Measurements from ENCODE around the gene PNMA6E. TPM values are rescaled to one million over a fixed set of nuclear protein-coding genes. Genes with fewer than 3 reads are reported as not detected.

The PNMA6E gene
- total RNA-seq, 1 donor from 2014 or later, result not detected

- Histone ChIP-seq H3K9ac (ENCODE audit: low read length) (no peak overlapping the region), H3K4me2 (ENCODE audit: low read length) (no peak overlapping the region), H4K20me1 (ENCODE audit: insufficient read depth, low read length) (no peaks in the 10 kb centered on the region), H3K79me2 (ENCODE audit: insufficient read depth, low read length) (no peaks in the 10 kb centered on the region), H3K27me3 (ENCODE audit: insufficient read depth, low read length) (peaks cover 4% of the 10 kb centered on the region), H3K36me3 (ENCODE audit: insufficient read depth, low read length) (no peaks in the 10 kb centered on the region), H2AFZ (ENCODE audit: low read depth, low read length) (no peak overlapping the region), H3K9me3 (ENCODE audit: insufficient read depth, low read depth, low read length) (no peaks in the 10 kb centered on the region), H3K27ac (ENCODE audit: low read depth, low read length) (no peak overlapping the region), H3K4me3 (ENCODE audit: insufficient read depth, low read depth, low read length) (no peak overlapping the region), H3K4me1 (ENCODE audit: insufficient read depth, low read length) (no peaks in the 10 kb centered on the region)
- no peaks in the 10 kb centered on the region for H3K4me1 Mint-ChIP-seq (ENCODE audit: low read depth, unreplicated experiment)
- H3K27ac Mint-ChIP-seq (ENCODE audit: unreplicated experiment), result no peak overlapping the region
- H3K4me3 Mint-ChIP-seq (ENCODE audit: unreplicated experiment), result no peak overlapping the region
- TF ChIP-seq EZH2 (IDR thresholded peaks at IDR 0.05; ENCODE audit: insufficient read depth, low read length) (no peak), CTCF (IDR thresholded peaks at IDR 0.05; ENCODE audit: insufficient read depth, low read depth, low read length) (no peak)
- H3K27me3 Mint-ChIP-seq (ENCODE audit: low read depth, unreplicated experiment), result peaks cover 41% of the 10 kb centered on the region
- no peaks in the 10 kb centered on the region for H3K36me3 Mint-ChIP-seq (ENCODE audit: low read depth, unreplicated experiment)
- FAIRE-seq (no peak), DNase-seq (ENCODE audit: low read depth) (no peak)
- H3K9me3 Mint-ChIP-seq (ENCODE audit: unreplicated experiment), result no peaks in the 10 kb centered on the region
Measured at GRCh38 chrX:153408221-153408721, 7.1 kb upstream of the PNMA6E start.

GRCh38 chrX:153407736-153408135 lies 6.6 kb upstream of the PNMA6E start:
- H3K27me3 Mint-ChIP-seq (ENCODE audit: low read depth, unreplicated experiment), result peaks cover 41% of the 10 kb centered on the region
- no peaks in the 10 kb centered on the region for H3K4me1 Mint-ChIP-seq (ENCODE audit: low read depth, unreplicated experiment)

More at GRCh38 chrX:153407736-153408135, 6.6 kb upstream of the PNMA6E start:
- no peaks in the 10 kb centered on the region for H4K20me1 ChIP-seq (ENCODE audit: insufficient read depth, low read length)
- no peak overlapping the region for H3K27ac Mint-ChIP-seq (ENCODE audit: unreplicated experiment)
- no peaks in the 10 kb centered on the region for H3K4me1 ChIP-seq (ENCODE audit: insufficient read depth, low read length)
- no peak for DNase-seq (ENCODE audit: low read depth)
- H3K4me3 Mint-ChIP-seq (ENCODE audit: unreplicated experiment), result no peak overlapping the region
- no peak overlapping the region for H3K27ac ChIP-seq (ENCODE audit: low read depth, low read length)
- no peak overlapping the region for H2AFZ ChIP-seq (ENCODE audit: low read depth, low read length)
- H3K36me3 ChIP-seq (ENCODE audit: insufficient read depth, low read length), result no peaks in the 10 kb centered on the region
- FAIRE-seq, result no peak
- H3K9me3 Mint-ChIP-seq (ENCODE audit: unreplicated experiment), result no peaks in the 10 kb centered on the region
- H3K4me3 ChIP-seq (ENCODE audit: insufficient read depth, low read depth, low read length), result no peak overlapping the region
- H3K36me3 Mint-ChIP-seq (ENCODE audit: low read depth, unreplicated experiment), result no peaks in the 10 kb centered on the region
- H3K9ac ChIP-seq (ENCODE audit: low read length), result no peak overlapping the region
- TF ChIP-seq EZH2 (IDR thresholded peaks at IDR 0.05; ENCODE audit: insufficient read depth, low read length) (no peak), CTCF (IDR thresholded peaks at IDR 0.05; ENCODE audit: insufficient read depth, low read depth, low read length) (no peak)
- H3K27me3 ChIP-seq (ENCODE audit: insufficient read depth, low read length), result peaks cover 4% of the 10 kb centered on the region
- no peak overlapping the region for H3K4me2 ChIP-seq (ENCODE audit: low read length)
- H3K9me3 ChIP-seq (ENCODE audit: insufficient read depth, low read depth, low read length), result no peaks in the 10 kb centered on the region
- H3K79me2 ChIP-seq (ENCODE audit: insufficient read depth, low read length), result no peaks in the 10 kb centered on the region

Data from astrocyte (in vitro differentiated cells and primary cell).